H1 (cell line): Measurements from ENCODE around the gene CLASP2. TPM values are rescaled to one million over a fixed set of nuclear protein-coding genes. Genes with fewer than 3 reads are reported as not detected.

Source experiments
- CTCF ChIA-PET: fragments of 300-600 bp; sonication (Branson Sonifier 250); formaldehyde crosslinking; loops from one replicate; lab custom pipeline; 2021; ENCODE audit not compliant: partially characterized antibody; lab: Charles Lee
- POLR2A ChIA-PET: fragments of 300-600 bp; sonication (Branson Sonifier 250); formaldehyde crosslinking; loops from one replicate; lab custom pipeline; 2021; ENCODE audit warnings: inconsistent platforms; ENCODE audit not compliant: partially characterized antibody; lab: Charles Lee
- DNase-seq, 2 experiments: peaks; one replicate each; pipeline versions ENCODE4 v3.0.0 to v3.0.0-alpha.2; 2010 to 2022; ENCODE audit warnings: low spot score in 2 of 2, low read depth in 1 of 2, mixed read lengths in 1 of 2
- FAIRE-seq: peaks from 2 replicates; lab custom pipeline; 2011; peaks lifted over from hg19 to GRCh38; lab: Jason Lieb, UNC
- H2AFZ ChIP-seq: 2 replicates; pipeline ENCODE4 v1.8.1; 2012; ENCODE audit warnings: low read length, inconsistent platforms
- H2AK5ac ChIP-seq: 2 replicates; pipeline ENCODE4 v1.6.1; 2013; ENCODE audit warnings: low read depth, low read length
- H2BK120ac ChIP-seq: replicated peaks from 2 replicates; pipeline ENCODE3; 2013; ENCODE audit warnings: low read depth, low read length, inconsistent platforms
- H2BK12ac ChIP-seq: 2 replicates; pipeline ENCODE4 v1.6.1; 2013; ENCODE audit warnings: low read depth, low read length
- H2BK15ac ChIP-seq: 2 replicates; pipeline ENCODE4 v1.6.1; 2013; ENCODE audit warnings: low read length
- H2BK20ac ChIP-seq: 2 replicates; pipeline ENCODE4 v1.6.1; 2013; ENCODE audit warnings: low read length
- H2BK5ac ChIP-seq: 2 replicates; pipeline ENCODE4 v1.6.1; 2013; ENCODE audit warnings: low read depth, low read length
- H3K14ac ChIP-seq: 2 replicates; pipeline ENCODE4 v1.6.1; 2013; ENCODE audit warnings: inconsistent platforms; ENCODE audit not compliant: insufficient read length
- H3K18ac ChIP-seq: 2 replicates; pipeline ENCODE4 v1.6.1; 2013; ENCODE audit warnings: low read length; ENCODE audit errors: extremely low read depth
- H3K23ac ChIP-seq: 2 replicates; pipeline ENCODE4 v1.6.1; 2013; ENCODE audit warnings: inconsistent platforms; ENCODE audit not compliant: insufficient read length
- H3K23me2 ChIP-seq: 2 replicates; pipeline ENCODE4 v1.6.1; 2013; ENCODE audit warnings: low read depth, low read length
- H3K27ac ChIP-seq: 2 replicates; pipeline ENCODE4 v1.6.1; 2011; ENCODE audit warnings: low read depth, low read length, inconsistent platforms
- H3K27me3 ChIP-seq, 4 experiments: replicated peaks in 1 of 4; 1 replicate in 1 of 4; 2 replicates in 3 of 4; pipeline versions ENCODE4 v1.6.1 to v1.8.1; 2011 to 2013; ENCODE audit warnings: low read length in 3 of 4, mild to moderate bottlenecking in 3 of 4, inconsistent platforms in 2 of 4, mixed read lengths in 2 of 4, moderate library complexity in 1 of 4; ENCODE audit not compliant: control insufficient read depth in 3 of 4, insufficient read depth in 3 of 4; ENCODE audit errors: extremely low read depth in 1 of 4
- H3K36me3 ChIP-seq, 4 experiments: 2 replicates each; pipeline versions ENCODE4 v1.6.1 to v1.8.1; 2011 to 2013; ENCODE audit warnings: mild to moderate bottlenecking in 4 of 4, low read length in 3 of 4, moderate library complexity in 2 of 4, control low read depth in 1 of 4, inconsistent platforms in 1 of 4; ENCODE audit not compliant: insufficient read depth in 4 of 4, control insufficient read depth in 2 of 4
- H3K4ac ChIP-seq: replicated peaks from 2 replicates; pipeline ENCODE3; 2013; ENCODE audit warnings: low read length, low read depth, mixed read lengths, inconsistent platforms; ENCODE audit not compliant: insufficient read length
- H3K4me1 ChIP-seq, 4 experiments: replicated peaks in 1 of 4; 1 replicate in 1 of 4; 2 replicates in 3 of 4; pipeline versions ENCODE4 v1.6.1 to v1.8.1; 2011 to 2013; ENCODE audit warnings: low read length in 3 of 4, inconsistent platforms in 2 of 4, mixed read lengths in 1 of 4; ENCODE audit not compliant: insufficient read depth in 4 of 4, control insufficient read depth in 3 of 4
- H3K4me2 ChIP-seq, 2 experiments: 2 replicates each; pipeline versions ENCODE4 v1.6.1 to v1.8.1; 2011 to 2013; ENCODE audit warnings: low read depth in 2 of 2, low read length in 2 of 2, control low read depth in 1 of 2, inconsistent platforms in 1 of 2, mild to moderate bottlenecking in 1 of 2; ENCODE audit not compliant: insufficient read depth in 1 of 2
- H3K4me3 ChIP-seq, 4 experiments: fragments of 200-600, 300-600 bp in 1 of 4; sonication (generic), shearing (Covaris generic), sonication (Bioruptor Twin) in 1 of 4; 2 replicates each; pipeline versions ENCODE4 v1.5.1 to v1.8.1; 2011 to 2016; ENCODE audit warnings: low read length in 4 of 4, low read depth in 3 of 4, control low read depth in 2 of 4, inconsistent platforms in 2 of 4, mild to moderate bottlenecking in 2 of 4, mixed read lengths in 1 of 4, moderate library complexity in 1 of 4; ENCODE audit not compliant: insufficient read depth in 2 of 4; ENCODE audit errors: extremely low read depth in 1 of 4
- H3K56ac ChIP-seq: replicated peaks from 2 replicates; pipeline ENCODE3; 2013; ENCODE audit warnings: low read depth, mild to moderate bottlenecking, mixed read lengths, low read length, inconsistent platforms; ENCODE audit not compliant: insufficient read length
- H3K79me1 ChIP-seq: 2 replicates; pipeline ENCODE4 v1.6.1; 2013; ENCODE audit warnings: low read depth, low read length, control low read depth
- H3K79me2 ChIP-seq, 2 experiments: 2 replicates each; pipeline versions ENCODE4 v1.6.1 to v1.8.1; 2012 to 2013; ENCODE audit warnings: low read length in 2 of 2, mild to moderate bottlenecking in 2 of 2, inconsistent platforms in 1 of 2; ENCODE audit not compliant: insufficient read depth in 2 of 2, control insufficient read depth in 1 of 2
- H3K9ac ChIP-seq, 4 experiments: replicated peaks in 1 of 4; 1 replicate in 1 of 4; 2 replicates in 3 of 4; pipeline versions ENCODE4 v1.6.1 to v1.8.1; 2011 to 2013; ENCODE audit warnings: low read depth in 3 of 4, low read length in 3 of 4, control low read depth in 2 of 4, mild to moderate bottlenecking in 2 of 4, moderate library complexity in 2 of 4, inconsistent platforms in 1 of 4; ENCODE audit errors: extremely low read depth in 1 of 4
- H3K9me3 ChIP-seq, 2 experiments: 2 replicates each; pipeline versions ENCODE4 v1.6.1 to v1.8.1; 2012 to 2013; ENCODE audit warnings: mild to moderate bottlenecking in 2 of 2, moderate library complexity in 2 of 2, control low read depth in 1 of 2, inconsistent platforms in 1 of 2, low read depth in 1 of 2, low read length in 1 of 2, mixed read lengths in 1 of 2; ENCODE audit not compliant: insufficient read depth in 2 of 2
- H4K20me1 ChIP-seq, 2 experiments: replicated peaks in 1 of 2; 2 replicates each; pipeline versions ENCODE3 to v1.8.1; 2011 to 2013; ENCODE audit warnings: inconsistent platforms in 2 of 2, low read length in 2 of 2, mild to moderate bottlenecking in 1 of 2; ENCODE audit not compliant: insufficient read depth in 2 of 2, control insufficient read depth in 1 of 2
- H4K5ac ChIP-seq: 2 replicates; pipeline ENCODE4 v1.6.1; 2013; ENCODE audit warnings: low read length, low read depth, mixed read lengths, inconsistent platforms; ENCODE audit not compliant: insufficient read length
- H4K8ac ChIP-seq: 2 replicates; pipeline ENCODE4 v1.8.0; 2013; ENCODE audit warnings: mild to moderate bottlenecking, moderate library complexity, low read length, inconsistent platforms; ENCODE audit not compliant: insufficient read depth; ENCODE audit errors: extremely low read depth
- H4K91ac ChIP-seq: replicated peaks from 2 replicates; pipeline ENCODE3; 2013; ENCODE audit warnings: low read length, mixed read lengths, inconsistent platforms; ENCODE audit not compliant: insufficient read length
- ASH2L ChIP-seq: fragments of 200-600, 300-600 bp; sonication (generic); IDR thresholded peaks from one replicate; pipeline ENCODE4 v1.7.1; 2017; ENCODE audit warnings: low read length
- CEBPB ChIP-seq: IDR thresholded peaks from 2 replicates; pipeline ENCODE4 v1.6.1; 2012; ENCODE audit warnings: low read depth, low read length
- CTBP2 ChIP-seq: IDR thresholded peaks from 2 replicates; pipeline ENCODE4 v1.7.0; 2011; ENCODE audit warnings: borderline replicate concordance, mild to moderate bottlenecking, moderate library complexity, mixed read lengths, low read length; ENCODE audit not compliant: insufficient read depth, insufficient read length
- SIRT6 ChIP-seq: IDR thresholded peaks from one replicate; pipeline ENCODE4 v1.7.1; 2012; ENCODE audit warnings: low read length, inconsistent platforms
- WGBS, 2 experiments: shearing (Covaris generic) in 1 of 2; methylation state at CpG; one replicate each; pipeline versions ENCODE4 v1.1.6 to v1.1.7; 2013 to 2015; ENCODE audit warnings: low lambda C conversion rate in 2 of 2, mixed read lengths in 2 of 2, inconsistent platforms in 1 of 2, low coverage in 1 of 2, missing lambda C conversion rate in 1 of 2; ENCODE audit not compliant: insufficient replicate concordance in 2 of 2, insufficient coverage in 1 of 2, insufficient read length in 1 of 2; ENCODE audit errors: extremely low coverage in 1 of 2, missing lambda C conversion rate in 1 of 2; 5-methylcytosine and 5-hydroxymethylcytosine counted together
- polyA plus RNA-seq, 7 experiments: library from polyadenylated mRNA; depleted of rRNA in 3 of 7; stranded (reverse) in 5 of 7; unstranded in 2 of 7; fragments of >200 nt in 5 of 7; fragments of 200-250 nt in 2 of 7; gene quantifications; 1 replicate in 5 of 7; 2 replicates in 1 of 7; 4 replicates in 1 of 7; pipeline versions ENCODE4 v1.2.1 to v1.2.3, GENCODE V29; 2011 to 2013; ENCODE audit warnings: missing spikeins in 2 of 7, mixed read lengths in 2 of 7
- total RNA-seq: library from RNA; stranded (reverse); fragmentation: NEBNext Ultra II Directional; extraction: Animal tissue kit (Norgen Biotek cat#: 25700); gene quantifications from 2 replicates; pipeline ENCODE4 v1.2.1, GENCODE V29; 2021

The CLASP2 gene
- total and polyA plus RNA-seq, 2 of the 8 experiments (the other 6 are each of a cell fraction or from before 2014, with no cell fraction given) = 21.7 to 58.0 TPM

GRCh38 chr3:33711100-33711499 is 7.0 kb downstream of the CLASP2 start:
- Histone ChIP-seq H3K27ac (no peak overlapping the region), H4K5ac (no peak overlapping the region), H2BK120ac (no peak overlapping the region), H2BK12ac (no peak overlapping the region), H3K4me3 (no peak overlapping the region), H3K4ac (no peak overlapping the region), H3K79me2 (peaks cover 4 to 97% of the 10 kb centered on the region in 2 experiments; a peak in 3 of 4 replicates), H4K20me1 (peaks cover 0 to 3% of the 10 kb centered on the region in 2 experiments), H3K9ac (no peak overlapping the region), H2BK20ac (no peak overlapping the region), H3K23ac (no peak overlapping the region), H2AK5ac (no peak overlapping the region), H3K9me3 (0 out of 4 replicates have a peak, but pooled peaks cover 0 to 2% of the 10 kb centered on the region in 2 experiments), H3K36me3 (no peaks in the 10 kb centered on the region), H3K56ac (no peak overlapping the region), H2AFZ (no peak overlapping the region), H3K79me1 (no peaks in the 10 kb centered on the region), H3K18ac (no peak overlapping the region), H3K4me1 (peaks cover 0 to under 1% (median 0%) of the 10 kb centered on the region in 4 experiments; a peak in 1 of 7 replicates), H2BK5ac (no peak overlapping the region), H4K8ac (no peak overlapping the region), H3K14ac (no peak overlapping the region), H2BK15ac (no peak overlapping the region), H3K27me3 (no peaks in the 10 kb centered on the region), H3K23me2 (peaks cover 2% of the 10 kb centered on the region; the same call in 1 of the 2 replicates), H4K91ac (no peak overlapping the region), H3K4me2 (no peak overlapping the region)
- FAIRE-seq (no peak), DNase-seq (no peak)
- ChIA-PET POLR2A (no interaction called here), CTCF (no interaction called here)
- WGBS, 2 experiments = 74% methylated on average over 3 of the region's 3 CpGs; no CpG with 5 or more reads in 1 of the 2 experiments
- no peak for TF ChIP-seq ASH2L
- no peak for TF ChIP-seq SIRT6
- TF ChIP-seq CEBPB = peak; percentile 12; the same call in 1 of the 2 replicates
- no peak for TF ChIP-seq CTBP2
